Neutrophil (primary cell): ENCODE measurements around the gene LSM4.
"Not testable (repeated sequence)": the region's sequence is repeated elsewhere in the genome, so short reads cannot be mapped to it uniquely, and the experiment has no call there.

ENCODE experiments used
- H3K27ac ChIP-seq: fragments of 200-600 bp; sonication (generic); 2 replicates; pipeline ENCODE4 v1.5.1; 2016; ENCODE audit warnings: mild to moderate bottlenecking, moderate library complexity
- H3K27me3 ChIP-seq: fragments of 200-600 bp; sonication (generic); 2 replicates; pipeline ENCODE4 v1.6.0; 2016; ENCODE audit warnings: mild to moderate bottlenecking
- H3K36me3 ChIP-seq: fragments of 200-600 bp; sonication (generic); 2 replicates; pipeline ENCODE4 v1.5.1; 2017
- H3K4me1 ChIP-seq, 2 experiments: fragments of 200-600 bp in 1 of 2; sonication (generic) in 1 of 2; 1 replicate in 1 of 2; 2 replicates in 1 of 2; pipeline versions ENCODE4 v1.5.1 to v1.6.1; 2013 to 2016; ENCODE audit warnings: low read depth in 1 of 2, low read length in 1 of 2, mild to moderate bottlenecking in 1 of 2, moderate library complexity in 1 of 2; ENCODE audit not compliant: control insufficient read depth in 1 of 2, insufficient read depth in 1 of 2
- H3K4me3 ChIP-seq, 2 experiments: fragments of 200-600 bp in 1 of 2; sonication (generic) in 1 of 2; 1 replicate in 1 of 2; 2 replicates in 1 of 2; pipeline ENCODE4 v1.5.1; 2013 to 2016; ENCODE audit warnings: low read depth in 1 of 2, low read length in 1 of 2, mild to moderate bottlenecking in 1 of 2, moderate library complexity in 1 of 2
- H3K9me3 ChIP-seq: fragments of 200-600 bp; sonication (generic); 2 replicates; pipeline ENCODE4 v1.5.1; 2016
- TF ChIP-seq, protein P1 (sequence below): fragments of 200-600 bp; sonication (generic); IDR thresholded peaks from 2 replicates; pipeline ENCODE4 v1.5.1; 2016; ENCODE audit warnings: antibody characterized with exemption

The LSM4 gene

DNA sequence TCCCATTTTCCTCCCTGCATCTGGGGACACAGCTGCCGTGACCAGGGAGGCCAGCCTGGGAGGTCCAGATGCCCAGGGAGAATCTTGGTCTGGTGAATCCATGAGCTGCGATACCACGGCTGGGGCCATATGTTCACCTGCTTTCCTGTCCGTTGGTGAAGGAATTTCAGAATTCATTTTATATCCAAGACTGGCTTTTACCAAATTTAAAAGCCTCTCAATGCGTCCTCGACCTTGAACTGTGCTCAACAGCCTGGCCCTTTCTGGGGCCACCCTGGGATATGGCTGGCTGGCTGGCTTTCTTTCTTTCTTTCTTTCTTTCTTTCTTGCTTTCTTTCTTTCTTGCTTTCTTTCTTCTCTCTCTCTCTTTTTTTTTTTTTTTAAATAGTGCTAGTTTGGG is 40.9 kb upstream of the LSM4 start:
- Histone ChIP-seq H3K36me3 (peaks cover 24% of the 10 kb centered on the region), H3K9me3 (no peaks in the 10 kb centered on the region), H3K27ac (peak overlapping the region; percentile 33), H3K4me1 (peaks cover 18 to 23% of the 10 kb centered on the region in 2 experiments), H3K4me3 (no peak overlapping the region), H3K27me3 (no peaks in the 10 kb centered on the region)
- TF ChIP-seq, protein P1, sequence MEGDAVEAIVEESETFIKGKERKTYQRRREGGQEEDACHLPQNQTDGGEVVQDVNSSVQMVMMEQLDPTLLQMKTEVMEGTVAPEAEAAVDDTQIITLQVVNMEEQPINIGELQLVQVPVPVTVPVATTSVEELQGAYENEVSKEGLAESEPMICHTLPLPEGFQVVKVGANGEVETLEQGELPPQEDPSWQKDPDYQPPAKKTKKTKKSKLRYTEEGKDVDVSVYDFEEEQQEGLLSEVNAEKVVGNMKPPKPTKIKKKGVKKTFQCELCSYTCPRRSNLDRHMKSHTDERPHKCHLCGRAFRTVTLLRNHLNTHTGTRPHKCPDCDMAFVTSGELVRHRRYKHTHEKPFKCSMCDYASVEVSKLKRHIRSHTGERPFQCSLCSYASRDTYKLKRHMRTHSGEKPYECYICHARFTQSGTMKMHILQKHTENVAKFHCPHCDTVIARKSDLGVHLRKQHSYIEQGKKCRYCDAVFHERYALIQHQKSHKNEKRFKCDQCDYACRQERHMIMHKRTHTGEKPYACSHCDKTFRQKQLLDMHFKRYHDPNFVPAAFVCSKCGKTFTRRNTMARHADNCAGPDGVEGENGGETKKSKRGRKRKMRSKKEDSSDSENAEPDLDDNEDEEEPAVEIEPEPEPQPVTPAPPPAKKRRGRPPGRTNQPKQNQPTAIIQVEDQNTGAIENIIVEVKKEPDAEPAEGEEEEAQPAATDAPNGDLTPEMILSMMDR: no peak

DNA sequence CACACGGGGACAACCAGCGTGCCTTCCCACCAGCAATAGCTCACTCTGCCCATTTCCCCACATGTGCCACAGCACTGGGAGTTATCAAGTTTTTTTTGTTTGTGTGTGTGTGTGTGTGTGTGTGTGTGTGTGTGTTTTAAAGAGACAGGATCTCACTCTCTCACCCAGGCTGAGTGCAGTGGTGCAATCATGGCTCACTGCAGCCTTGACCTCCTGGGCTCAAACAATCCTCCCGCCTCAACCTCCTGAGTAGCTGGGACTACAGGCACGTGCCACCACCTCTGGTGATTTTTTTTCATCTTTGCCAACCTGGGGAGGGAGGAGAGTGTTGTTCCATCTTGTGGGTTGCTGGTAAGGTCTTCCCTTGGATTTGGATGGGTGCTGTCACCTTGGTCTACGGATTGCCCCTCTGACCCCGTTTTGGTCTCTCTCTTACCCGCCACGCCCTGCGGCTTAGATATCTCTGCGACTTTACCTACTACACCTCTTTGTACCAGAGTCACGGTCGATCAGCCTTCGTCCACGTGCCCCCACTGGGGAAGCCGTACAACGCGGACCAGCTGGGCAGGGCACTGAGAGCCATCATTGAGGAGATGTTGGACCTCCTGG is 40.2 kb upstream of the LSM4 start:
- peaks cover 30% of the 10 kb centered on the region for H3K36me3 ChIP-seq
- TF ChIP-seq, protein P1: no peak

DNA sequence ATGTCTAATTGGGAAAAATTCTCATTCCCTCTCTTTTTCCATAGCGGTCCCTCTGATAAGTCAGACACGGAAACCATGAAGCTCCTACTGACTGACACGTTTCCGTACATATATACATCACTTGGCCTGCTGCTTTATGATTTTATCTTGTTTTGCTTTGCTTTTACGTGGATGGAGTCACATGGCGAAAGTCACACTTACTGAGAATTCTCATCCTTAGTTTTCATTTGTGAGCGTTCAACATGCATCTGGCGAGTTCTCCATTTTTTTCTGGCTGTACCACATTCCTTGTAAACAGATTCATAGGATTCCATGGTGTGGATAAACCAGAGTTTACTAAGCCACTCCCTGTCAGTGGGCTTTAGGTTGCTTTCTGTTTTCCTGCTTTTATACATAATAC is 38.8 kb upstream of the LSM4 start:
- H3K4me1 ChIP-seq: peaks cover 18 to 23% of the 10 kb centered on the region in 2 experiments
- no peak overlapping the region for H3K4me3 ChIP-seq
- H3K27me3 ChIP-seq: no peaks in the 10 kb centered on the region
- no peak overlapping the region for H3K27ac ChIP-seq
- no peaks in the 10 kb centered on the region for H3K9me3 ChIP-seq
- H3K36me3 ChIP-seq: peaks cover 44% of the 10 kb centered on the region
- TF ChIP-seq, protein P1: no peak

More for the DNA sequence above, 40.2 kb upstream of the LSM4 start:
- Histone ChIP-seq H3K4me3 (no peak overlapping the region), H3K27me3 (no peaks in the 10 kb centered on the region), H3K27ac (peak overlapping the region; percentile 33), H3K4me1 (peaks cover 18 to 23% of the 10 kb centered on the region in 2 experiments), H3K9me3 (no peaks in the 10 kb centered on the region)

DNA sequence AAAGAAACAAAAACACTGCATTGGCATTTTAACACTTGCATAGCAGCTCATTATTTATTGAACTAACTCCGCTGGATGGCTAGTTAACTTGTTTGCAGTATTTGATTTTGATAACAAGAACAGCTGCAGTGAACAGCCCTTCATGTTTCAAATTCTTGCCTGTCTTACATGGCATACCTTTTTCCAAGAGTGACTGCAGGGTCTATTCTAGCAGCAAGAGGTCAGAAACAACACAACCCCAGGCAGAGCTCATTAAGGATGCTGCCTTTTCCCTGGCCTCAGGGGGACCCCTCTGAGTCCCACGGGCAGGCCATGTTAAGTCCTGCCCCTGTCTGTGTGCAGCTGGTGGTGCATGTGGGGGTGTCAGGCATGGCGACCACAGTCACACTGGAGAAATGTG is 34.2 kb upstream of the LSM4 start:
- no peaks in the 10 kb centered on the region for H3K4me1 ChIP-seq

DNA sequence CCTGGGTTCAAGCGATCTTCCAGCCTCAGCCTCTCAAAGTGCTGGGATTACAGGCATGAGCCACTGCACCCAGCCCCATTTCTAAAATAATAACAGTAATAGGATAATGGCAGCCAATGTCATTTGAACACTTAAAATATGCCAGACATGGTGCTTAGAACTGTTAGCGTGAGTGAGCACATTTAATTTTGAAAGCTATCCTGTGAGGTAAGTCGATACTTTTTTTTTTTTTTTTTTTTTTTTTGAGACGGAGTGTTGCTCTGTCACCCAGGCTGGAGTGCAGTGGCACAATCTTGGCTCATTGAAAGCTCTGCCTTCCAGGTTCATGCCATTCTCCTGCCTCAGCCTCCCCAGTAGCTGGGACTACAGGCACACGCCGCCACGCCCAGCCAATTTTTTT is 31.9 kb upstream of the LSM4 start:
- H3K36me3 ChIP-seq: peaks cover 44% of the 10 kb centered on the region

More for the DNA sequence above, 34.2 kb upstream of the LSM4 start:
- Histone ChIP-seq H3K9me3 (no peaks in the 10 kb centered on the region), H3K4me3 (no peak overlapping the region), H3K36me3 (peaks cover 52% of the 10 kb centered on the region), H3K27ac (no peak overlapping the region), H3K27me3 (no peaks in the 10 kb centered on the region)
- TF ChIP-seq, protein P1: no peak

DNA sequence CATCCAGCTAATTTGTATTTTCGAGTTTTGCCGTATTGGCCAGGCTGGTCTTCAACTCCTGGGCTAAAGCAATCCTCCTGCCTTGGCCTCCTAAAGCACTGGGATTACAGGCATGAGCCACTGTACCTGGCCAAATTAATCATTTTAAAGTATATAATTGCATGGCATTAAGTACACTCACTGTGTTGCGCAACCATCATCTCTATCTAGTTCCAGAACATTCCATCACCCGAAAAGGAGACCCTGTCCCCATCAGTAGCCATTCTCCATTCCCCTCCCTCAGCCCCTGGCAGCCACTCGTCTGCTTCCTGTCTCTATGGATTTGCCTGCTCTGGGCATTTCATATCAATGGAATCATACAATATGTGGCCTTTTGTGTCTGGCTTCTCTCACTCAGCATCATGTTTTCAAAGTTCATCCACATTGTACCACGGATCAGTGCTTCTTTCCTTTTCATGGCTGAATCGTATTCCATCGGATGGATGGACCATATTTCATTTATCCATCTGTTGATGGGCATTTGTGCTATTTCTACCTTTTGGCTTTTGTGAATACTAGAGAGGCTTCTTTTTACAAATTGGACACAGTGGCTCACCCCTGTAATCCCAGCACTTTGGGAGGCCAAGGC is 30.6 kb upstream of the LSM4 start:
- no peak overlapping the region for H3K4me3 ChIP-seq
- H3K36me3 ChIP-seq: peaks cover 32% of the 10 kb centered on the region
- no peaks in the 10 kb centered on the region for H3K27me3 ChIP-seq
- no peaks in the 10 kb centered on the region for H3K9me3 ChIP-seq
- H3K27ac ChIP-seq: no peak overlapping the region
- TF ChIP-seq, protein P1: no peak
- no peaks in the 10 kb centered on the region for H3K4me1 ChIP-seq

More for the DNA sequence above, 31.9 kb upstream of the LSM4 start:
- H3K27me3 ChIP-seq, H3K9me3 ChIP-seq, H3K4me1 ChIP-seq, H3K27ac ChIP-seq, H3K4me3 ChIP-seq: not testable (repeated sequence)
